ENCODE results near the gene TUBA4A. TPM values are rescaled to one million over a fixed set of nuclear protein-coding genes. Genes with fewer than 3 reads are reported as not detected.
A peak's percentile ranks its signal among the peaks of the same experiment; 100 is the strongest.

TUBA4A gene
- total and polyA plus RNA-seq, 9 of the 15 experiments (the other 6 are each of a cell fraction or from before 2014, with no cell fraction given), result 25.1 to 174 (median 42.4) TPM

- peak overlapping the region; percentile 19; the same call in 1 of the 2 replicates for H2AFZ ChIP-seq (ENCODE audit: low read depth, low read length)
- no peak overlapping the region for H3K4me3 ChIP-seq
- H3K9me1 ChIP-seq (ENCODE audit: control insufficient read depth, insufficient read depth, low read length), result no peaks in the 10 kb centered on the region
- H3K4me1 ChIP-seq (replicated peaks in 1 of 2; ENCODE audit: control insufficient read depth in 2 of 2, insufficient read depth in 2 of 2, low read length in 2 of 2), result peaks cover 4 to 10% of the 10 kb centered on the region in 2 experiments; a peak in 3 of 5 replicates
- in situ Hi-C loops (cut with MboI), result no loop called here
- ATAC-seq (0 out of 3 replicates have a peak, but pooled peaks have one; percentile 19), FAIRE-seq (no peak), DNase-seq (ENCODE audit: extremely low read depth in 1 of 4, low spot score in 3 of 4) (no peak)
- H3K27me3 ChIP-seq (ENCODE audit: control insufficient read depth in 2 of 2, insufficient read depth in 2 of 2, low read length in 2 of 2), result no peaks in the 10 kb centered on the region
- no peak overlapping the region; a peak in 1 of 4 replicates for H3K9ac ChIP-seq (ENCODE audit: insufficient read depth in 1 of 2, low read depth in 2 of 2, low read length in 2 of 2)
- no peaks in the 10 kb centered on the region for H3K36me3 ChIP-seq (ENCODE audit: control insufficient read depth, insufficient read depth, low read length)
- 13% methylated on average over 8 of the region's 8 CpGs for WGBS (ENCODE audit: insufficient coverage, low coverage, missing lambda C conversion rate)
- no TSS peak for BruUV-seq (replicated peaks)
- ChIA-PET CTCF (ENCODE audit: low intra/inter-chr PET ratio) (no interaction called here), POLR2A (interaction anchor here (2.1 kb wide), 1 partner anchor 8 kb away, joined by 7 read pairs; no protein-coding TSS in a partner anchor)
- no peaks in the 10 kb centered on the region for H3K79me2 ChIP-seq (ENCODE audit: control insufficient read depth, insufficient read depth, low read length)
- intact Hi-C loops (cut with micrococcal nuclease), result no loop called here
- H3K27ac ChIP-seq (ENCODE audit: extremely low read depth, low read depth, low read length), result no peak overlapping the region
- H3K4me2 ChIP-seq (ENCODE audit: insufficient read depth, low read length), result no peak overlapping the region
- peak; percentile 81 for TF ChIP-seq NFIC (IDR thresholded peaks at IDR 0.05)
- no peak for TF ChIP-seq SREBF1 (IDR thresholded peaks at IDR 0.05; ENCODE audit: borderline replicate concordance, low read depth, low read length)
- H4K20me1 ChIP-seq (replicated peaks; ENCODE audit: control insufficient read depth, insufficient read depth, low read length), result no peaks in the 10 kb centered on the region
- no peaks in the 10 kb centered on the region for H3K9me3 ChIP-seq (replicated peaks; ENCODE audit: control insufficient read depth, insufficient read depth, low read depth, low read length)
Measured at GRCh38 chr2:219269362-219270054, 15.8 kb upstream of the TUBA4A start.

DNA sequence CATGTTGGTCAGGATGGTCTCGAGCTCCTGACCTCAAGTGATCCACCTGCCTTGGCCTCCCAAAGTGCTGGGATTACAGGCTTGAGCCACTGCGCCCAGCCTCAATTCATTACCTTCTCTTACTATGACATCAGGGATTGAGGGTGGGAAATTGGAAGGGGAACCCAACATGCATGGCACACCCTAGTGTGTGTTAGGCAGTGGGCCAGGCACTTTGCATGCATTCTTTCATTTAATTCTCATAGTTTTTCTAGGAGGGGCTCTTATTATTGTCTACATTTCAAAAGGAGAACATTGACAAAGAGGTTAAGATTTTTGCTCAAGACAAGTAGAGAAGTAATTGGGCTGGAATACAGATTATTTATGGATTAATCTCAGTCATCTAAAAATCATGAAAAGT lies 14.6 kb upstream of the TUBA4A start:
- ChIA-PET POLR2A (no interaction called here), CTCF (ENCODE audit: low intra/inter-chr PET ratio) (no interaction called here)
- no peak for FAIRE-seq
- Histone ChIP-seq H3K36me3 (ENCODE audit: control insufficient read depth, insufficient read depth, low read length) (no peaks in the 10 kb centered on the region), H3K9me1 (ENCODE audit: control insufficient read depth, insufficient read depth, low read length) (no peaks in the 10 kb centered on the region), H3K9ac (ENCODE audit: insufficient read depth in 1 of 2, low read depth in 2 of 2, low read length in 2 of 2) (no peak overlapping the region), H2AFZ (ENCODE audit: low read depth, low read length) (no peak overlapping the region), H3K9me3 (replicated peaks; ENCODE audit: control insufficient read depth, insufficient read depth, low read depth, low read length) (no peaks in the 10 kb centered on the region), H3K27ac (ENCODE audit: extremely low read depth, low read depth, low read length) (no peak overlapping the region), H3K4me3 (no peak overlapping the region), H3K79me2 (ENCODE audit: control insufficient read depth, insufficient read depth, low read length) (no peaks in the 10 kb centered on the region), H3K4me2 (ENCODE audit: insufficient read depth, low read length) (no peak overlapping the region), H3K4me1 (replicated peaks in 1 of 2; ENCODE audit: control insufficient read depth in 2 of 2, insufficient read depth in 2 of 2, low read length in 2 of 2) (peaks cover 4 to 9% of the 10 kb centered on the region in 2 experiments; a peak in 3 of 5 replicates), H4K20me1 (replicated peaks; ENCODE audit: control insufficient read depth, insufficient read depth, low read length) (no peaks in the 10 kb centered on the region), H3K27me3 (ENCODE audit: control insufficient read depth in 2 of 2, insufficient read depth in 2 of 2, low read length in 2 of 2) (no peaks in the 10 kb centered on the region)
- no peak for ATAC-seq
- no TSS peak for BruUV-seq (replicated peaks)
- intact Hi-C loops (cut with micrococcal nuclease), result no loop called here
- DNase-seq (ENCODE audit: extremely low read depth in 1 of 4, low spot score in 3 of 4), result no peak
- in situ Hi-C loops (cut with MboI), result no loop called here
- WGBS (ENCODE audit: insufficient coverage, low coverage, missing lambda C conversion rate), result 91% methylated on average over 1 of the region's 2 CpGs
- TF ChIP-seq POLR2AphosphoS2 (IDR thresholded peaks at IDR 0.05; ENCODE audit: low read length) (no peak), ZNF696 (CRISPR knock-in tag; conservative IDR thresholded peaks at IDR 0.05) (no peak), KHSRP (IDR thresholded peaks at IDR 0.05) (no peak), RREB1 (CRISPR knock-in tag; IDR thresholded peaks at IDR 0.05) (no peak), ZNF57 (CRISPR knock-in tag; IDR thresholded peaks at IDR 0.05) (no peak), ZNF780A (CRISPR knock-in tag; IDR thresholded peaks at IDR 0.05) (no peak), NFE2 (IDR thresholded peaks at IDR 0.05; ENCODE audit: low read depth) (no peak), MXD1 (CRISPR knock-in tag; IDR thresholded peaks at IDR 0.05; ENCODE audit: borderline replicate concordance, poor library complexity, severe bottlenecking) (no peak)
